ENCODE results near the gene OGDH.

Gene OGDH

GRCh38 chr7:44618753-44619152 lies 12.3 kb downstream of the OGDH start:
- DNase-seq (ENCODE audit: low spot score): no peak

DNA sequence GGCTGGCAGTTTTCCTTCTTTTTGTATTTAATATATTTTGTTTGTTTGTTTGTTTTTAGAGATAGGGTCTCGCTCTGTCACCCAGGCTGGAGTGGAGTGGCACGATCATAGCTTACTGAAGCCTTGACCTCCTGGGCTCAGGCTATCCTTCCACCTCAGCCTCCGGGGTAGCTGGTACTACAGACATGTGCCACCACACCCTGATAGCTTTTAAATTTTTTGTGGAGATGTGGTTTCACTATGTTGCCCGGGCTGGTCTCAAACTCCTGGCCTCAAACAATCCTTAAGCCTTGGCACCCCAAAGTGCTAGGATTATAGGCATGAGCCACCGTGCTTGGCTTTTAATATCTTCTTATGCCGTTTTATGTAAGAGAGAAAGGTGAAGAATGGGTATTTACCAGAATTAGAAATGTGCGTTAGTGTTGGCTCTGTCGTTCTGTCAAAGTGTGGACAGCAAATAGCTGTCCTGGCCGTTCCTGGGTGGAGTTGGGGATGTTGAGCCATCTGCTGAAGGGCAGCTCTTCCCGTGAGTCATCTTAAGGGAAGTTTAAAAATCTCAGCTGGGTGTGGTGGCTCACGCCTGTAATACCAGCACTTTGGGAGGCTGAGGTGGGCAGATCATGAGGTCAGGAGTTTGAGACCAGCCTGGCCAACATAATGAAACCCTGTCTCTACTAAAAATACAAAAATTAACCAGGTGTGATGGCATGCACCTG lies 14.8 kb downstream of the OGDH start:
- DNase-seq (ENCODE audit: low spot score): no peak

DNA sequence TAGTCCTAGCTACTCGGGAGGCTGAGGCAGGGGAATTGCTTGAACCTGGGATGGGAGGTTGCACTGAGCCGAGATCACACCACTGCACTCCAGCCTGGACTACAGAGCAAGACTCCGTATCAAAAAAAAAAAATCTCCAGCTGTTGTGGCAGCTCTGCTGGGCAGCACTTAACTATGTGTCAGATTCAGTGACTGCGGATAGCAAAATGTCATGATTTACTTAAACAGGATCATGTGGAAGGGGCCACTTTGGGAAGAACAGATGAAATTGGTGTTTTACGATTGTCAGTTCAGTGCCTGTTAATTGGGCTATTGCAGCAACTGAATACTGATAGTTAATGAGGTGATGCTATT lies 15.3 kb downstream of the OGDH start:
- no peak for DNase-seq (ENCODE audit: low spot score)

DNA sequence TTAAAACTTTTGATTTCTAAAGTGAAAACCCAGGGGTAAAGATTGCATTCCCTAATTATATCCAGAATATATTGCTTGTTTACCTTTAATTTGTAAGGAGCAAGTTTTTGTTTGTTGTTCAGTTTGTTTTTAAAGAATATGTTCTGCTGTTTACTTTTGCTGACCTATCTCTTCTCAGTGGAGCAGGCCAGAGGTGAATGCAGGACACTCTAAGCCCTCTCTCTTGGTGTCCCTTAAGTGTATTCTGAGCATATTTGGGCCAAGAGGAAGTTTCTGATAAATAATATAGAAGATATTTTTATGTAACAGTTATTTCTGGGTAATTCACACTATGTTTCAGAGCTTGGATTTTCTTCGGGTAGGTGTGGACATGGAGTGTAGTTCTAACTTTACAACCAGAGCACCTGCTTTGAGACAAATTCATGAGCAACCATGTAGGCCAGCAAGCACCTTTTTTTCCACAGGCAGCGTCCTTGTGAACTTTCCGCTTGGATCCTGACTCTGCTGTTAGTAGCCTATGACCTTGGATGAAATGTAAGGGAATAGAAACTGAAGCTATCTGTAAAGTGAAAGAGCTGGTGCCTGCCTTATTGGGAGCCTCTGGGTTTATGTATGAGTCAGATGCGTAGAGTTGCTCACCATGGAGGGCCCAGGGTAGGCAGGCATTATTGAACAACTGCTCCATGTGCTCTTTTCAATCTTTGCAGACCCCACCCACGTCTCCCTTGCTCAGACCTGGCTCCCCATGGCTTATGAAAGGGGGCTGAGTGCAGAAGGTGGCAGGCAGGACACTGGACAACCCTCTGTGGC lies 16.1 kb downstream of the OGDH start:
- no peak for DNase-seq (ENCODE audit: low spot score)

GRCh38 chr7:44624318-44624717 lies 17.9 kb downstream of the OGDH start:
- DNase-seq (ENCODE audit: low spot score): no peak

GRCh38 chr7:44625526-44626471 lies 19.4 kb downstream of the OGDH start:
- DNase-seq (ENCODE audit: low spot score): no peak

GRCh38 chr7:44626620-44627019 lies 20.2 kb downstream of the OGDH start:
- no peak for DNase-seq (ENCODE audit: low spot score)

- DNase-seq (ENCODE audit: low spot score): no peak
These were observed 23.5 kb downstream of the OGDH start for GRCh38 chr7:44629829-44630522.

DNA sequence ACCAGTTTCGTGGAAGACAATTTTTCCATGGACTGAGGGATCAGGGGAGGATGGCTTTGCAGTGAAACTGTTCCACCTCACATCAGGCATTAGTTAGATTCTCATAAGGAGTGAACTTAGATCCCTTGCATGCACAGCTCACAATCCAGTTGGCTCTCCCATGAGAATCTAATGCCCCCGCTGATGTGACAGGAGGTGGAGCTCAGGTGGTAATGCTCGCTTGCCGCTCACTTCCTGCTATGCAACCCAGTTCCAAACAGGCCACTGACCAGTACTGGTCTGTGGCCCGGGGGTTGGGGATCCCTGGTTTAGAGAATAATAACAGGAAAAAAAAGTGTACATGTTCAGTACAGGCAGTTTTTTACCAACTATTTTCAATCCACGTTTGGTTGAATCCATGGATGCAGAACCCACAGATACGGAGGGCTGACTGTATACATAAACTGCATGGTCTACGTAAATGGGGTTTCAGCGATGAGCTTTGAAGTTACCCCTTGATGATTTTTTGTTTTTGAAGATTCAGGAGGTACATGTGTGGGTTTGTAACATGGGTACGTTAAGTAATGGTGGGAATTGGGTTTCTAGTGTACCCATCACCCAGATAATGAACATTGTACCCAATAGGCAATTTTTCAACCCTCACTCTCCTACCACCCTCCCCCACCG lies 24.5 kb downstream of the OGDH start:
- DNase-seq (ENCODE audit: low spot score): no peak

GRCh38 chr7:44631458-44632115 lies 25.2 kb downstream of the OGDH start:
- DNase-seq (ENCODE audit: low spot score): no peak

GRCh38 chr7:44632196-44632595 lies 25.8 kb downstream of the OGDH start:
- DNase-seq (ENCODE audit: low spot score): no peak

GRCh38 chr7:44633254-44634186 lies 27.1 kb downstream of the OGDH start:
- DNase-seq (ENCODE audit: low spot score): no peak

DNA sequence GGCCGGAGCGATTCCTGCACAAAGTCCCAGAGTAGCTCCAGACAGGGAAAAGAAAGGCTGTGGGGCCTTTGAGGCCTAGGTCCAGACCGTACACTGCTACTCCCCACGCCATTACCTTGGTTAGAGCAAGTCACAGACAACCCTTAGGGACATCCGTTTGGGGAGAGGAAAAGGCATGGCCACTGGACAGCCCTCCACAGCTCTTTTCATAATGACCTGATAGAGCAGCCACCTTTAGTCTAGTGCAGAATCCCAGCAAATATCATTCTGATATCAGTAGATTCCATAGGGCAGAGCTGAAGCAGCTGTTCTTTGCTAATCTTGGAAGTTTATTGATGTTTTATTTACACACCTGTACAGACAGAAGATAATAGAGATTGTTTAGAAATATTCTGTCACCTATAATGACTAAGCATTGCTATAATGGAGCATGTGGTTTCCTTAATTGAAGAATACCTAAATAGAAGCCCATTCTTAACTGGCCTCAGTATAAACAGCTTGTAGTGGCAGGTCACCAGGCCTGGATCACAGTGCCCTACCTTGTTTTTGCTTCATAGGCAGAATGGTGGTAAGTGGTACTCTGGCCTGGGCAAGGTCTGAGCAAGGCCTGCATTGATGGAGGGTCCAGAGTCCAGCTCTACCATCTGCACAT lies 27.9 kb downstream of the OGDH start:
- DNase-seq (ENCODE audit: low spot score): no peak

- DNase-seq (ENCODE audit: low spot score): no peak
These were observed 28.6 kb downstream of the OGDH start for GRCh38 chr7:44634839-44635591.

GRCh38 chr7:44636041-44636584 lies 29.7 kb downstream of the OGDH start:
- DNase-seq (ENCODE audit: low spot score): no peak

DNA sequence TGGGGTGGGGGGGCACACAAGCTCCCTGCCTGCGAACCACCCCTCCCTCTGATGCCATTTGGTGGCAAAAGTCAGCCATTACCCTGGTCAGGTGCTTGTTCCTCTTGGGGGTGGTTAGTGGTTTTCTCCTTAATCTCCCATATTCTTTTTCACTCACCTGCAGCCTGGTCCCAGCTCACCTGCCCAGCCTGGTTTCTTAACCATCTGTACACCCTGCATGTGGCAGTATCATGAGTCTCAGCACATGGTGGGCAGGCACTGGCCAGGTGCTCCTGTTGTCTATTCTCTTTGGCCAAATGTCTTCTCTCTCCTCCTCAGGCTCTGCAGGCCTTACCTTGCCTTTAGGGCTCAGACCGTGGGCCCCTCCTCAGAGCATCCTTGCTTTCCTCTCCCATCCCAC lies 30.5 kb downstream of the OGDH start:
- DNase-seq (ENCODE audit: low spot score): no peak

GRCh38 chr7:44637788-44638594 lies 31.6 kb downstream of the OGDH start:
- no peak for DNase-seq (ENCODE audit: low spot score)

Measured in iPS-NIHi11 (cell line).